ENCODE data around the gene ST8SIA6.
"Not testable (repeated sequence)": the region's sequence is repeated elsewhere in the genome, so short reads cannot be mapped to it uniquely, and the experiment has no call there.

The ST8SIA6 gene

DNA sequence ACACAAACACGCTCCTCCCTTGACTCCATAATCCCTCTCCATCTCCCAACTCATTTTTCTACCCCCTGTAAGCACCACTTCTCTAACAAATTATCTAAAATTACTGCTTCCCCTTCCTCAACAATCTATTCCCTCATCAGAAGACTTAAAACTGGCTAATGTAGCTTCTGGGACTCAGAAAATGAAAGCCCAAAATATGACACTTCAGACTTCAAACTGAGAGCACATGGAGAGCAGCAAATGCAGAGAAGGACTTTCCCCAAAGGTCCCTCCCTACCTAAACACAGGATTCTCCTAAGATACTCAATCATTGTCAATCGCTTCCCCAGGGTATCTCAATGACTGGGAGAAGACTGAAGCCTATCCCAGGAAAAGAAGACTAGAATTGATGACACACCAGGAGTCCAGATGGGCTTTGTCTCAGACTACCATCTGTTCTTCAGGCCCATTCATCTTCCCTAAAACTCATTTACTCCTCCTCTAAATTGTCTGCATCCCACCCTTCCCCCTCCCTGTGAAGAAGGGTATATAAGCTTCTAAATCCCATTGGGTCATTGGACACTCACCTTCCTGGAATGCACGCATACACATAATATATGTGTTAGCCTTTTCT lies 39.2 kb downstream of the ST8SIA6 start:
- no peaks in the 10 kb centered on the region for H3K36me3 ChIP-seq (ENCODE audit: control insufficient read depth, insufficient read depth, low read length)
- H3K4me3 ChIP-seq (ENCODE audit: low read length): no peak overlapping the region

DNA sequence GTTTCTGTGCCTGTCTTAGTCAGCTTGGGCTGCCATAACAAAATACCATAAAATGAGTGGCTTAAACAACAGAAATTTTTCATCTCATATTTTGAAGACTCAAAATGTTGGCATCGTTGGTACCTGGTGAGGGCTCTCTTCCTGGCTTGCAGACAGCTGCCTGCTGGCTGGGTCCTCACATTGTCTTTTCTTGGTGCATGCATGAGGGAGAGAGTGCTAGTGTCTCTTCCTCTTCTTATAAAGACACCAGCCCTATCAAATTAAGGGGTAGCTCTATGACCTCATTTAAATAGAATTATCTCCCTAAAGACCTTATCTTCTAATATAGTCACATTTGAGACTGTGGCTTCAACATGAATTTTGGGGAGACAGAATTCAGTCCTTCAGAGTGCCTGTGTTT lies 39.9 kb downstream of the ST8SIA6 start:
- Histone ChIP-seq H3K4me1 (ENCODE audit: control insufficient read depth, insufficient read depth, low read length) (no peaks in the 10 kb centered on the region), H3K27me3 (ENCODE audit: control insufficient read depth, insufficient read depth, low read length) (no peaks in the 10 kb centered on the region), H3K9ac (ENCODE audit: low read length) (no peak overlapping the region), H3K9me3 (ENCODE audit: control insufficient read depth, low read length) (no peaks in the 10 kb centered on the region), H3K36me3 (ENCODE audit: control insufficient read depth, insufficient read depth, low read length) (no peaks in the 10 kb centered on the region), H3K4me3 (ENCODE audit: low read length) (no peak overlapping the region)

More for the DNA sequence above, 39.2 kb downstream of the ST8SIA6 start:
- H3K27me3 ChIP-seq (ENCODE audit: control insufficient read depth, insufficient read depth, low read length): no peaks in the 10 kb centered on the region
- H3K4me1 ChIP-seq (ENCODE audit: control insufficient read depth, insufficient read depth, low read length): no peaks in the 10 kb centered on the region
- no peak overlapping the region for H3K9ac ChIP-seq (ENCODE audit: low read length)
- H3K9me3 ChIP-seq (ENCODE audit: control insufficient read depth, low read length): no peaks in the 10 kb centered on the region

DNA sequence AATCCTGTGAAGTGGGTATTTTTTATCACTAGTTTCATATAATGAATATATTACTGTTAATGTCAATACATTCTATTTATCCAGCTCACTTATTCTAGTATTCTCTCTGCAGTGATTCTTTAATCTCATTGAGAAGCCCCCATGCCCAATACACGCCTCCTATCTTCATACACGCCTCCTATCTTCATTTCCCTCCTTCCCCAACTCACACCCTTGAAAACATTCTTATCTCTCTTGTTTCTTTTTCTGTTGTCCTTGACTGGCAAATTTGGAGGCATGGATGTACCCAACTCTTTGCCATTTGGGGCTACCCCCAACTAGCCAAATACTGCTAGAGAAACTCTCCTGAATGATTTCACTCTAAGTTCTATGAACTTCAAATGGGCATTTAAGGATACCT lies 40.5 kb downstream of the ST8SIA6 start:
- no peaks in the 10 kb centered on the region for H3K4me1 ChIP-seq (ENCODE audit: control insufficient read depth, insufficient read depth, low read length)
- H3K9ac ChIP-seq (ENCODE audit: low read length): no peak overlapping the region
- no peak overlapping the region for H3K4me3 ChIP-seq (ENCODE audit: low read length)
- H3K27me3 ChIP-seq (ENCODE audit: control insufficient read depth, insufficient read depth, low read length): no peaks in the 10 kb centered on the region
- H3K36me3 ChIP-seq (ENCODE audit: control insufficient read depth, insufficient read depth, low read length): no peaks in the 10 kb centered on the region
- no peaks in the 10 kb centered on the region for H3K9me3 ChIP-seq (ENCODE audit: control insufficient read depth, low read length)

DNA sequence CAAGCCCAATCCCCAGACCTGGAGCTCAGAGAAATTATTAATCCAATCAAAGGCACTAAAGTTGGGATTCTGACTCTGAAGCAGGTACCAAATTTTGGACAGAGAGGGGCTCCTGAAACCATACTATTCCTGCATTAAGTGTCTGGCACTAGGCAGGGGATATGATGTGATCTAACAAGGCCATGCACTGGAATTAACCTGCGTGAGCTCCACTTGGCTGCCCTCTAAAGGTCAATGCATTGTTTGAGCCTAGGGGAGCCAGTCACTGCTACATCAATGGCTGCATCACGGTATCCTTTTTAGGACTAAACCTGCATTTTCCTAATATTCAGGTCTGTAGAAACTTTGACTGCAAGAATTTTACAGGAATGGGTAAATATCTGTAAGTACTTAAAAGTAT lies 42.1 kb downstream of the ST8SIA6 start:
- Histone ChIP-seq H3K4me1 (ENCODE audit: control insufficient read depth, insufficient read depth, low read length) (no peaks in the 10 kb centered on the region), H3K9ac (ENCODE audit: low read length) (no peak overlapping the region), H3K9me3 (ENCODE audit: control insufficient read depth, low read length) (no peaks in the 10 kb centered on the region), H3K4me3 (ENCODE audit: low read length) (no peak overlapping the region), H3K36me3 (ENCODE audit: control insufficient read depth, insufficient read depth, low read length) (no peaks in the 10 kb centered on the region), H3K27me3 (ENCODE audit: control insufficient read depth, insufficient read depth, low read length) (no peaks in the 10 kb centered on the region)

DNA sequence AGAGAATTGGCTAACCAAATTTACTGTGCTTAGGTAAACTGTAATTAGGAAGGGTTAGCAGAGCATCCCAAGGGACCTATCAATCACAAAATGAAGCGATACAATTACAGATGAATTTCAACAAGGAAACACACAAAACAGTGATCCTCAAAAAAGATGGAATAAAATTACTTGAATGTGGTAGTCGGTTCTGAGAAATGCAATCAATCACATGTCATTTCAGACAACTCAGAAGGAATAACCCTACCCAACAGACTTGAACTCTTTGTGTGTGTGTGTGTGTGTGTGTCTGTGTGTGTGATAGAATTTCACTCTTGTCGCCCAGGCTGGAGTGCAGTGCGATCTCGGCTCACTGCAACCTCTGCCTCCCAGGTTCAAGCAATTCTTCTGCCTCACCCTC lies 43.5 kb downstream of the ST8SIA6 start:
- Histone ChIP-seq H3K4me1 (ENCODE audit: control insufficient read depth, insufficient read depth, low read length) (no peaks in the 10 kb centered on the region), H3K27me3 (ENCODE audit: control insufficient read depth, insufficient read depth, low read length) (no peaks in the 10 kb centered on the region), H3K4me3 (ENCODE audit: low read length) (no peak overlapping the region), H3K36me3 (ENCODE audit: control insufficient read depth, insufficient read depth, low read length) (no peaks in the 10 kb centered on the region), H3K9ac (ENCODE audit: low read length) (no peak overlapping the region), H3K9me3 (ENCODE audit: control insufficient read depth, low read length) (no peaks in the 10 kb centered on the region)

DNA sequence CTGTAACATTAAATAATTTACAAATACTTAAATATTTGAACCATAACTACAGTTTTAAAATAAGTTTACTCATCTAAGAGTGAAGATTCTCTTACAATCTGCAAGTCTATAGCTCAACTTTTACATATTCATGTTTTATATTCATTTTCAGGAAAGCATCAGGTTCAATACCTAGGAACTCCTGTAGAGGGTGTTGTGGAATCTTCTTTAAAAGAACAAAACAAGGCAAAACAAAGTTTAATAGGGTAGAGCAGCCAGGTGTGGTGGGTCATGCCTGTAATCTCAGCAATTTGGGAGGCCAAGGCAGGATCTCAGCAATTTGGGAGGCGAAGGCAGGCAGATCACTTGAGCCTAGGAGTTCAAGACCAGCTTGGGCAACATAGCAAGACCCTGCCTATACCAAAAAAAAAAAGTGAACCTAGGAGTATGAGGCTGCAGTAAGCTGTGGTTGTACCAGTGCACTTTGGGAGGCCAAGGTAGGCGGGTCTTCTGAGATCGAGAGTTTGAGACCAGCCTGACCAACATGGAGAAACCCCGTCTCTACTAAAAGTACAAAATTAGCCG lies 45.1 kb downstream of the ST8SIA6 start:
- Histone ChIP-seq H3K4me1 (ENCODE audit: control insufficient read depth, insufficient read depth, low read length) (no peaks in the 10 kb centered on the region), H3K9ac (ENCODE audit: low read length) (no peak overlapping the region), H3K4me3 (ENCODE audit: low read length) (no peak overlapping the region), H3K27me3 (ENCODE audit: control insufficient read depth, insufficient read depth, low read length) (no peaks in the 10 kb centered on the region), H3K9me3 (ENCODE audit: control insufficient read depth, low read length) (no peaks in the 10 kb centered on the region), H3K36me3 (ENCODE audit: control insufficient read depth, insufficient read depth, low read length) (no peaks in the 10 kb centered on the region)

DNA sequence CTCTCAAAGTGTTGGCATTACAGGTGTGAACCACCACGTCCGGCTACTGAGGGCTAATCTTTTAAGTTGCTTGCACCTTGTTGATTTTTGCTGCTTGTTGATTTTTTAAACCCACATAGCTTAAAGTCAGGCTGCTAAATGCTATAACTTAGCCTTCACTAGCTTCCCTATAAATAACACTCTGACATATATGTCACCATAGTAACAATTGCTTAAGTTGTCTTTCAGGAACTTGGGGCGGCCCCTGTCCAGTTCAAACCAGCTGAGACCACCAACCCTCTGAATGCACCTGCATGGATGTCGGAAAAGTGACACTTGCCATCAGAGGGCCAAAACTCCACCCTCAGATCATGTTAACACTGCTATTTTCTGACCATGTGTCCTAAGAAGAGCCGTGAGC lies 47.3 kb downstream of the ST8SIA6 start:
- H3K9me3 ChIP-seq (ENCODE audit: control insufficient read depth, low read length): no peaks in the 10 kb centered on the region
- H3K36me3 ChIP-seq (ENCODE audit: control insufficient read depth, insufficient read depth, low read length): no peaks in the 10 kb centered on the region
- no peak overlapping the region for H3K4me3 ChIP-seq (ENCODE audit: low read length)
- H3K4me1 ChIP-seq (ENCODE audit: control insufficient read depth, insufficient read depth, low read length): no peaks in the 10 kb centered on the region
- no peaks in the 10 kb centered on the region for H3K27me3 ChIP-seq (ENCODE audit: control insufficient read depth, insufficient read depth, low read length)
- no peak overlapping the region for H3K9ac ChIP-seq (ENCODE audit: low read length)

DNA sequence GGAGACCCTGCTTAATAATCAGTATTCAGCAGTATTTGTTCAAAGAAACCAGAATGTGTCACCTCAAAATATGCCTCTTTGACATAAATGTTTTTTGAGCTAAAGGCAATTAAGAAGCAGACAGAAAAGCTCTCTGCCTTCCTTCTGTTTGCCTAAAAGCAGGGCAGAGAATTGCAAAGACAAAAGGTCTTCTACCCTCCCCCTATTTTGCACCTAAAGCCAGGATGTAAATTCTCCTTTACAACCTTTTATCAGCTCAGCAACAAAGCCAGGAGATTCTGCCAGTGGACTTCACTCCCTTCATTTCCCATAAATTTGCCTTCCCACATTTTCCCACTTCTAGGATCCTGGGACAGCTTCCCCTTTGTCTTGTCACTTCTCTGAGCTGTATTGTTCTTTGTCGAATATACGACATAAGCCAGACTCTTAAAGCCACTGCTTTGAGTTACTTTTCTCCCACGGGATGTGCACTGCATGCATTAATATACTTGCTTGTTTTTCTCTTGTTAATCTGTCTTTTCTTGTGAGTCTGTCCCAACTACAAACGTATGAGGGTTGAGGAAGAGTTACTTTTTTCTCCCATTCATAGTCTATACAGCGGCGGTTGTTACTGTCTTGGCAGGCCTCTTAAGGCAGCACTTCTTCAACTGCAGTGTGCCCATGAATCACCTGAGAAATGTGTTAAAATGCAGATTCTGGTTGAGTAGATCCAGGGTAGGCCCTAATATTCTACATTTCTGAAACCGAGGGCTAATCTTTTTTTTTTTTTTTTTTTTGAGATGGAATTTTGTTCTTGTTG lies 48.2 kb downstream of the ST8SIA6 start:
- Histone ChIP-seq H3K4me1 (ENCODE audit: control insufficient read depth, insufficient read depth, low read length) (no peaks in the 10 kb centered on the region), H3K9ac (ENCODE audit: low read length) (no peak overlapping the region), H3K9me3 (ENCODE audit: control insufficient read depth, low read length) (no peaks in the 10 kb centered on the region), H3K27me3 (ENCODE audit: control insufficient read depth, insufficient read depth, low read length) (no peaks in the 10 kb centered on the region), H3K4me3 (ENCODE audit: low read length) (no peak overlapping the region), H3K36me3 (ENCODE audit: control insufficient read depth, insufficient read depth, low read length) (no peaks in the 10 kb centered on the region)

DNA sequence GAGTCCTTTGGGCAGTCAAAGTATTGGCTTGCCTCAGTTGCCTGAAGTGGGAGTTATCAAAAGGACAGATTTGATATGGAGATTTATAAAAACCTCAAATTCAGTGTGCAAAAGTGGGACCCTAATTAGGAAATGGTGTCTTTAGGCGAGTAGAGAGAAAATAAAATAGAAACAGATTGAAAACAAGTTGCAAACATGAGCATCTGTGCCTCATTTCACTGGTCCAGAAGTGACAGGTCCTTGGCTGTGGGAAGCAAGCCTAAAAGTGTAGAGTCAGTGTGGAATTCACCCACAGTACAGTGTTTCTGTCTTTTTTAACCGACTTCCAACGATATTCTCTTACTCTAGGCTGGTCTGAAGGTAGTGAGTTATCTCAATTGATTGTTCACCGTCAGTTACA lies 51.2 kb downstream of the ST8SIA6 start:
- no peak overlapping the region for H3K9ac ChIP-seq (ENCODE audit: low read length)
- no peaks in the 10 kb centered on the region for H3K4me1 ChIP-seq (ENCODE audit: control insufficient read depth, insufficient read depth, low read length)
- H3K4me3 ChIP-seq (ENCODE audit: low read length): no peak overlapping the region
- H3K36me3 ChIP-seq (ENCODE audit: control insufficient read depth, insufficient read depth, low read length): no peaks in the 10 kb centered on the region
- H3K27me3 ChIP-seq (ENCODE audit: control insufficient read depth, insufficient read depth, low read length): no peaks in the 10 kb centered on the region
- H3K9me3 ChIP-seq (ENCODE audit: control insufficient read depth, low read length): no peaks in the 10 kb centered on the region

DNA sequence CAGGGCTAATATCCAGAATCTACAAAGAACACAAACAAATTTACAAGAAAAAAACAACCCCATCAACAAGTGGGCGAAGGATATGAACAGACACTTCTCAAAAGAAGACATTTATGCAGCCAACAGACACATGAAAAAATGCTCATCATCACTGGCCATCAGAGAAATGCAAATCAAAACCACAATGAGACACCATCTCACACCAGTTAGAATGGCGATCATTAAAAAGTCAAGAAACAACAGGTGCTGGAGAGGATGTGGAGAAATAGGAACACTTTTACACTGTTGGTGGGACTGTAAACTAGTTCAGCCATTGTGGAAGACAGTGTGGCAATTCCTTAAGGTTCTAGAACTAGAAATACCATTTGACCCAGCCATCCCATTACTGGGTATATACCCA lies 52.4 kb downstream of the ST8SIA6 start:
- H3K36me3 ChIP-seq (ENCODE audit: control insufficient read depth, insufficient read depth, low read length); H3K9me3 ChIP-seq (ENCODE audit: control insufficient read depth, low read length); H3K4me1 ChIP-seq (ENCODE audit: control insufficient read depth, insufficient read depth, low read length); H3K27me3 ChIP-seq (ENCODE audit: control insufficient read depth, insufficient read depth, low read length); H3K4me3 ChIP-seq (ENCODE audit: low read length); H3K9ac ChIP-seq (ENCODE audit: low read length): not testable (repeated sequence)

DNA sequence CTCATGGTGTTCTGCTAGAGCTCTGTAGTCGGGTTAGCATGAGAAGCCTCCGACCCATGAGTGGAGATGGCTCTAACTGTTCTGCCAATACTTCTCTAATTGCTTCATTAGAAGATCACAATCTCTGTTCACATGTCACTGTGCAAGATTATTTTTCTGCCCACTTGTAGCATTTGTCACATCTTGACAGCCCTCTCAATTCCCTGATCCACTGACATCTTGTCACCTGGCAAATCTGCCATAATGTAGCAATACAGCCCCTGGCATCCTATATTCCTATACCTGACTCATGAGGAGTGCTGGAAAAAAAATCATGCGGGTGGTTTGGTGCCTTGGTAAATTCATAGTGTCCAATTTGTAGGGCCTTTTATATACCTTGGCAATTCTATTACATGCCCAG lies 58.4 kb downstream of the ST8SIA6 start:
- H3K4me3 ChIP-seq (ENCODE audit: low read length): no peak overlapping the region
- H3K27me3 ChIP-seq (ENCODE audit: control insufficient read depth, insufficient read depth, low read length): no peaks in the 10 kb centered on the region
- H3K4me1 ChIP-seq (ENCODE audit: control insufficient read depth, insufficient read depth, low read length): no peaks in the 10 kb centered on the region
- H3K36me3 ChIP-seq (ENCODE audit: control insufficient read depth, insufficient read depth, low read length): no peaks in the 10 kb centered on the region
- H3K9me3 ChIP-seq (ENCODE audit: control insufficient read depth, low read length): no peaks in the 10 kb centered on the region
- H3K9ac ChIP-seq (ENCODE audit: low read length): no peak overlapping the region

DNA sequence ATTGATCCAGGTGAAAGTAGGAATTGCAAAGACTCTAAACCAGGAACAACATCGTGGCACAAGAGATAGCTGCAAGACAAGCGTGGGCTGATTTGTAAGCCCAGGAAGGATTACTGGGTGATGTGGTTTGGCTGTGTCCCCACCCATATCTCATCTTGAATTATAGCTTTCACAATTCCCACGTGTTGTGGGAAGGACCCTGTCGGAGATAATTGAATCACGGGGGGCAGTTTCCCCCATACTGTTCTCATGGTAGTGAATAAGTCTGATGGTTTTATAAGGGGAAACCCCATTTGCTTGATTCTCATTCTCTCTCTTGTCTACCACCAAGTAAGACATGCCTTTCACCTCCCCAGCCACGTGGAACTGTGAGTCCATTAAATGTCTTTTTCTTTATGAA lies 59.5 kb downstream of the ST8SIA6 start:
- Histone ChIP-seq H3K4me3 (ENCODE audit: low read length) (no peak overlapping the region), H3K4me1 (ENCODE audit: control insufficient read depth, insufficient read depth, low read length) (no peaks in the 10 kb centered on the region), H3K9me3 (ENCODE audit: control insufficient read depth, low read length) (no peaks in the 10 kb centered on the region), H3K36me3 (ENCODE audit: control insufficient read depth, insufficient read depth, low read length) (no peaks in the 10 kb centered on the region), H3K27me3 (ENCODE audit: control insufficient read depth, insufficient read depth, low read length) (no peaks in the 10 kb centered on the region), H3K9ac (ENCODE audit: low read length) (no peak overlapping the region)

All from mucosa of stomach (tissue), 1 donor.